ENCODE results near the gene SAMD4B. TPM values are rescaled to one million over a fixed set of nuclear protein-coding genes. Genes with fewer than 3 reads are reported as not detected.

Gene SAMD4B
- total and polyA plus RNA-seq, 9 of the 15 experiments (the other 6 are each of a cell fraction or from before 2014, with no cell fraction given) = 3.4 to 90.5 (median 38.0) TPM

DNA sequence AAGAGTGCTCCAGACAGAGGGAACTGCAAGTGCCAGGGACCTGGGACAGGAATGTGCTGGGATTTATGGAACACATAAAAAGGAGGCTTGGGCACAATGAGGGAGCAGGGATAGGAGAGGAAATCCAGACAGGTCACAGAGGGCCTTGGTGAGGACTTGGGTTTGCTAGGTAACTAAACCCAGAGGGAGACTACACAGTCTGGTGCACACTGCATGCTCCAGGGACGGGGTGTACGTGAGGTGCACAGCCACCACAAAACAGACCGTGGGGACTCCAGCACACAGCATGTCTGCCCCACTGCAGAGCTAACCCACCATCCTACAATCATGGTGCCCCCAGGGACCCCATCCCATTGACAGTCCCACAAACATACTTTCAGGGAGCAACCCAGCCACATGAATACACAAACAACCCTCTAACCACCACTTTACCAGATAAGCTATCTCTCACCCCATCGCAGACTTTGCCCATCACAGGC lies 58.9 kb downstream of the SAMD4B start (continued):
- TF ChIP-seq, protein P1, sequence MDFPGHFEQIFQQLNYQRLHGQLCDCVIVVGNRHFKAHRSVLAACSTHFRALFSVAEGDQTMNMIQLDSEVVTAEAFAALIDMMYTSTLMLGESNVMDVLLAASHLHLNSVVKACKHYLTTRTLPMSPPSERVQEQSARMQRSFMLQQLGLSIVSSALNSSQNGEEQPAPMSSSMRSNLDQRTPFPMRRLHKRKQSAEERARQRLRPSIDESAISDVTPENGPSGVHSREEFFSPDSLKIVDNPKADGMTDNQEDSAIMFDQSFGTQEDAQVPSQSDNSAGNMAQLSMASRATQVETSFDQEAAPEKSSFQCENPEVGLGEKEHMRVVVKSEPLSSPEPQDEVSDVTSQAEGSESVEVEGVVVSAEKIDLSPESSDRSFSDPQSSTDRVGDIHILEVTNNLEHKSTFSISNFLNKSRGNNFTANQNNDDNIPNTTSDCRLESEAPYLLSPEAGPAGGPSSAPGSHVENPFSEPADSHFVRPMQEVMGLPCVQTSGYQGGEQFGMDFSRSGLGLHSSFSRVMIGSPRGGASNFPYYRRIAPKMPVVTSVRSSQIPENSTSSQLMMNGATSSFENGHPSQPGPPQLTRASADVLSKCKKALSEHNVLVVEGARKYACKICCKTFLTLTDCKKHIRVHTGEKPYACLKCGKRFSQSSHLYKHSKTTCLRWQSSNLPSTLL (IDR thresholded peaks at IDR 0.05) = no peak

DNA sequence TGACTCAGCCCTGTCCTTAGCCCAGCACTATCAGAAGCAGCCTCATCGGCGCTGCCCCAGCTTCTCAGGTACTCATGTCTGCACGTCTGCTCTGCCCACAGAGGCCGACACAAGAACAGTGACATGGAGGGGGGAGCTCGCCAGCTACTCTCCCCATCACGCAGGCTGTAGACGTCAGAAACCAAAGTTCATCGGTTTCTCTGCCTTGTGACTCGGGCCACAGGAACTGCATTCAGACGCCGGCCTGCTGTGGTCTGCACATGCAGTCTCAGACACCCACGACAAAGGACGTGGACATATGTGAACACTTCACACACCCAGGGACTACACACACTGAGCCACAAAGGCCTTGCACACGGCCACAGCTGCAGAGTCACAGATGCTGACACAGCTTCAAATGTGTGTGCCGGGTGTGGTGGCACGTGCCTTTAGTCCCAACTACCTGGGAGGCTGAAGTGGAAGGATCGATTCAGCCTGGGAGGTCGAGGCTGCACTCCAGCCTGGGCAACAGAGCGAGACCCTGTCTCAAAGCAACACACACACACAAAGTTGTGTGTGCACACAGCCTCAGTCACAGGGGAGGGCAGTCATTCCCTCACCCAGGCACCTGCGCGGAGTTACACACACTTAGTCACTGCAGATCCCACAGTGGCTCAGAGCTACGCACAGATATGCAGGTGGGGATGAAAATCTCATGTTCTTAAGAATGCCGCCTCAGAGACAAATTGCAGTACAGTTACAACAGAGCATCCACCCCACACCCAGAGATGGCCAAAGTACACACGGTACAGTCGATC lies 59.5 kb downstream of the SAMD4B start:
- Histone ChIP-seq H3K36me3 (ENCODE audit: control insufficient read depth, insufficient read depth, low read length) (peaks cover 10% of the 10 kb centered on the region; the same call in 1 of the 3 replicates), H3K9me1 (ENCODE audit: control insufficient read depth, insufficient read depth, low read length) (peaks cover 3% of the 10 kb centered on the region), H3K27ac (ENCODE audit: extremely low read depth, low read depth, low read length) (peak overlapping the region; percentile 98), H3K9me3 (replicated peaks; ENCODE audit: control insufficient read depth, insufficient read depth, low read depth, low read length) (no peaks in the 10 kb centered on the region), H3K9ac (ENCODE audit: insufficient read depth in 1 of 2, low read depth in 2 of 2, low read length in 2 of 2) (peak overlapping the region; percentile 90 to 96), H3K27me3 (ENCODE audit: control insufficient read depth in 2 of 2, insufficient read depth in 2 of 2, low read length in 2 of 2) (no peaks in the 10 kb centered on the region), H3K4me1 (replicated peaks in 1 of 2; ENCODE audit: control insufficient read depth in 2 of 2, insufficient read depth in 2 of 2, low read length in 2 of 2) (peaks cover 60 to 79% of the 10 kb centered on the region in 2 experiments), H3K79me2 (ENCODE audit: control insufficient read depth, insufficient read depth, low read length) (peaks cover 7% of the 10 kb centered on the region), H4K20me1 (replicated peaks; ENCODE audit: control insufficient read depth, insufficient read depth, low read length) (no peaks in the 10 kb centered on the region), H2AFZ (ENCODE audit: low read depth, low read length) (peak overlapping the region; percentile 86), H3K4me2 (ENCODE audit: insufficient read depth, low read length) (peak overlapping the region; percentile 80), H3K4me3 (no peak overlapping the region)
- ATAC-seq = no peak
- intact Hi-C loops (cut with micrococcal nuclease) = no loop called here
- ChIA-PET CTCF (ENCODE audit: low intra/inter-chr PET ratio) (interaction anchor here (2.5 kb wide), 1 partner anchor 10 kb away, joined by 10 read pairs; the partner anchor contains the start of gene PLEKHG2), POLR2A (interaction anchor here (0.8 to 2.3 kb wide), 5 partner anchors 10 to 993 kb away, joined by 3 to 23 read pairs (median 4); partner anchors contain the start of genes MED29, PAF1 and RPS16)
- WGBS (ENCODE audit: insufficient coverage, low coverage, missing lambda C conversion rate) = 28% methylated on average over 25 of the region's 25 CpGs
- peak in 1 of 4 experiments; percentile 63 for DNase-seq (ENCODE audit: extremely low read depth in 1 of 4, low spot score in 3 of 4)
- FAIRE-seq = peak; percentile 83
- in situ Hi-C loops (cut with MboI) = no loop called here
- BruUV-seq (replicated peaks) = no TSS peak
- TF ChIP-seq TBL1XR1 (IDR thresholded peaks at IDR 0.05; ENCODE audit: low read length in 2 of 2) = no peak
- no peak for TF ChIP-seq RB1 (IDR thresholded peaks at IDR 0.05; ENCODE audit: low read depth)
- no peak for TF ChIP-seq SP1 (CRISPR knock-in tag; IDR thresholded peaks at IDR 0.05)
- peak; percentile 90; the same call in 1 of the 2 replicates for TF ChIP-seq CTBP1 (IDR thresholded peaks at IDR 0.05; ENCODE audit: borderline replicate concordance)
- no peak for TF ChIP-seq MEF2A (IDR thresholded peaks at IDR 0.05; ENCODE audit: control insufficient read depth, low read depth, low read length)
- no peak for TF ChIP-seq MCM7 (IDR thresholded peaks at IDR 0.05)
- TF ChIP-seq MAX (CRISPR knock-in tag; IDR thresholded peaks at IDR 0.05) = peak; percentile 80
- TF ChIP-seq ZNF644 (tag; IDR thresholded peaks at IDR 0.05; ENCODE audit: low read depth) = peak; percentile 19; the same call in 1 of the 2 replicates
- no peak for TF ChIP-seq HMG20A (CRISPR knock-in tag; conservative IDR thresholded peaks at IDR 0.05)
- TF ChIP-seq PHB2 (IDR thresholded peaks at IDR 0.05; ENCODE audit: low read depth) = no peak
- TF ChIP-seq JUND (IDR thresholded peaks at IDR 0.05; ENCODE audit: borderline replicate concordance, low read depth, low read length) = peak; percentile 89; the same call in 1 of the 2 replicates
- TF ChIP-seq JUND (tag; IDR thresholded peaks at IDR 0.05; ENCODE audit: borderline replicate concordance, low read depth, low read length) = no peak
- 0 out of 2 replicates have a peak, but pooled peaks have one; percentile 5 for TF ChIP-seq ZNF263 (CRISPR knock-in tag; IDR thresholded peaks at IDR 0.05; ENCODE audit: borderline replicate concordance)
- no peak for TF ChIP-seq GATA2 (CRISPR knock-in tag; IDR thresholded peaks at IDR 0.05)

Data from K562 (cell line).